RWPE2 (cell line): Measurements from ENCODE around the gene FBXO36.
"Not testable (repeated sequence)": the region's sequence is repeated elsewhere in the genome, so short reads cannot be mapped to it uniquely, and the experiment has no call there.

Source experiments
- ATAC-seq: fragments of 200-7000 bp; cut with Tn5 transposase; 3 replicates; pipeline ENCODE4 v1.9.1; 2021; ENCODE audit warnings: low read depth
- DNase-seq: peaks from one replicate; pipeline ENCODE4 v3.0.0-alpha.2; 2020; ENCODE audit warnings: low spot score
- H3K27ac ChIP-seq: fragments of 450-650 bp; 2 replicates; pipeline ENCODE4 v1.5.1; 2017; ENCODE audit warnings: mild to moderate bottlenecking; ENCODE audit not compliant: poor library complexity, severe bottlenecking
- H3K27me3 ChIP-seq: fragments of 250-450 bp; sonication (Bioruptor Pico); 2 replicates; pipeline ENCODE4 v1.5.1; 2021; ENCODE audit warnings: mild to moderate bottlenecking, moderate library complexity; ENCODE audit not compliant: insufficient read depth, poor library complexity, severe bottlenecking
- H3K36me3 ChIP-seq: fragments of 250-450 bp; sonication (Bioruptor Pico); 2 replicates; pipeline ENCODE4 v1.5.1; 2020; ENCODE audit warnings: low read depth, mild to moderate bottlenecking, moderate library complexity
- H3K4me1 ChIP-seq: fragments of 250-450 bp; sonication (Bioruptor Pico); 2 replicates; pipeline ENCODE4 v1.5.1; 2021; ENCODE audit warnings: mild to moderate bottlenecking, moderate library complexity; ENCODE audit not compliant: insufficient read depth, poor library complexity, severe bottlenecking
- H3K4me3 ChIP-seq: fragments of 250-450 bp; sonication (Bioruptor Pico); 2 replicates; pipeline ENCODE4 v1.5.1; 2021; ENCODE audit warnings: mild to moderate bottlenecking, moderate library complexity; ENCODE audit not compliant: severe bottlenecking
- H3K9me3 ChIP-seq: fragments of 250-450 bp; sonication (Bioruptor Pico); 2 replicates; pipeline ENCODE4 v1.5.1; 2021; ENCODE audit warnings: mild to moderate bottlenecking, moderate library complexity; ENCODE audit not compliant: severe bottlenecking
- TF ChIP-seq, protein P1 (sequence below): fragments of 450-650 bp; IDR thresholded peaks from one replicate; pipeline ENCODE4 v1.5.1; 2017; ENCODE audit warnings: mild to moderate bottlenecking, moderate library complexity; ENCODE audit not compliant: poor library complexity, severe bottlenecking

Gene FBXO36

DNA sequence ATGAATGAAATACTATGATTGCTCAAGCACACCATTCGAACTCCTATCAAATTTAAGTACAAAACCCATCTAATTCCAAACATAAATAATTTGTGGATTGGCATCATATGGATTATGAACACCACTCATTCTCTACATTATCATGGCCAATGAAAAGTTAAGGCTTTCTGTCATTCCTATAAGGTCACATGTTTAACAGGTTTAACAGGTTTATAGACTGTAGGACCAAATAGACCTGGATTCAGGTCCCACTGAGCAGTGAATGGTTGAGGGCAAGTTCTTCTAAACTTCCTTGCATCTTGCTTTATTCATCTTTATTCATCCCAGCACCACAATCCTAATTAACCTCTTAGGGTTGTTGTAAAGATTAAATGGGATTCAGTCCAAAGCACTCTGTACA lies 33.4 kb downstream of the FBXO36 start:
- ATAC-seq (no peak), DNase-seq (no peak)
- TF ChIP-seq, protein P1, sequence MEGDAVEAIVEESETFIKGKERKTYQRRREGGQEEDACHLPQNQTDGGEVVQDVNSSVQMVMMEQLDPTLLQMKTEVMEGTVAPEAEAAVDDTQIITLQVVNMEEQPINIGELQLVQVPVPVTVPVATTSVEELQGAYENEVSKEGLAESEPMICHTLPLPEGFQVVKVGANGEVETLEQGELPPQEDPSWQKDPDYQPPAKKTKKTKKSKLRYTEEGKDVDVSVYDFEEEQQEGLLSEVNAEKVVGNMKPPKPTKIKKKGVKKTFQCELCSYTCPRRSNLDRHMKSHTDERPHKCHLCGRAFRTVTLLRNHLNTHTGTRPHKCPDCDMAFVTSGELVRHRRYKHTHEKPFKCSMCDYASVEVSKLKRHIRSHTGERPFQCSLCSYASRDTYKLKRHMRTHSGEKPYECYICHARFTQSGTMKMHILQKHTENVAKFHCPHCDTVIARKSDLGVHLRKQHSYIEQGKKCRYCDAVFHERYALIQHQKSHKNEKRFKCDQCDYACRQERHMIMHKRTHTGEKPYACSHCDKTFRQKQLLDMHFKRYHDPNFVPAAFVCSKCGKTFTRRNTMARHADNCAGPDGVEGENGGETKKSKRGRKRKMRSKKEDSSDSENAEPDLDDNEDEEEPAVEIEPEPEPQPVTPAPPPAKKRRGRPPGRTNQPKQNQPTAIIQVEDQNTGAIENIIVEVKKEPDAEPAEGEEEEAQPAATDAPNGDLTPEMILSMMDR: no peak
- H3K9me3 ChIP-seq: no peaks in the 10 kb centered on the region
- no peaks in the 10 kb centered on the region for H3K36me3 ChIP-seq
- H3K27ac ChIP-seq: no peak overlapping the region
- no peaks in the 10 kb centered on the region for H3K4me1 ChIP-seq
- H3K4me3 ChIP-seq: no peak overlapping the region
- no peaks in the 10 kb centered on the region for H3K27me3 ChIP-seq

DNA sequence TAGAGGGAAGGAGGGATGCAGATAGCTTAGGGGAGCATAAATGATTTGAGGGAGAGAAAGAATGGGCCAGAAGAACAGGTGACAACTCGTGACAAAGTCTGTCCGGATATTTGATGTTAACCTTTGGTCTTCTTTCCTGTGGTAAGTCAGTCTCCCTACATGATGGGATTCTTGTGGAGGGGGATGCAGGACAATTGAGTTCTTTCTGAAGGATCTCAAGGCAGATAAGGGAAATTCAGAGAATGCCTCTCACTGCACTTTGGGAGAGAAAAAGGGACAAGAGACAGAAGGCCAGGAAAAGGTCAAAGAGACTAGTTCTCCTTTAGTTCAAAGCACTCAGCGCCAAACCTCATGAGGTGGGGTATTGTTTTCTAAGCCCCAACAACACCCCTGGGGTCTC lies 34.2 kb downstream of the FBXO36 start:
- ATAC-seq (no peak), DNase-seq (no peak)
- Histone ChIP-seq H3K27ac (no peak overlapping the region), H3K4me3 (no peak overlapping the region), H3K4me1 (no peaks in the 10 kb centered on the region), H3K27me3 (no peaks in the 10 kb centered on the region), H3K9me3 (no peaks in the 10 kb centered on the region), H3K36me3 (no peaks in the 10 kb centered on the region)
- TF ChIP-seq, protein P1: no peak

DNA sequence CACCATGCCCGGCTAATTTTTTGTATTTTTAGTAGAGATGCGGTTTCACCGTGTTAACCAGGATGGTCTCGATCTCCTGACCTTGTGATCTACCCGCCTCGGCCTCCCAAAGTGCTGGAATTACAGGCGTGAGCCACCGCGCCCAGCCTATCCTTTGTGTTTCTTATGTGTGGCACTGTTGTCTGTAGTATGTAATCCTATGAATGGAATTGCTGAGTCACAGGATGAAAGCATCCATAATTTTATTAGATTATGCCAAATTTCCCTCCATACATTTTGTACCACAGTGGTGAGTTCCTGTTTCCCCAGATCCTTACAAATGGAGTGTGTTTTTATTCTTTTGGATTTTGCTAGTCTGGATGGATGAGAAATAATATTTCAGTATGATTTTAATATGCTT lies 41.3 kb downstream of the FBXO36 start:
- H3K36me3 ChIP-seq, H3K9me3 ChIP-seq, H3K27ac ChIP-seq, DNase-seq, H3K27me3 ChIP-seq, H3K4me3 ChIP-seq, ATAC-seq, H3K4me1 ChIP-seq: not testable (repeated sequence)

DNA sequence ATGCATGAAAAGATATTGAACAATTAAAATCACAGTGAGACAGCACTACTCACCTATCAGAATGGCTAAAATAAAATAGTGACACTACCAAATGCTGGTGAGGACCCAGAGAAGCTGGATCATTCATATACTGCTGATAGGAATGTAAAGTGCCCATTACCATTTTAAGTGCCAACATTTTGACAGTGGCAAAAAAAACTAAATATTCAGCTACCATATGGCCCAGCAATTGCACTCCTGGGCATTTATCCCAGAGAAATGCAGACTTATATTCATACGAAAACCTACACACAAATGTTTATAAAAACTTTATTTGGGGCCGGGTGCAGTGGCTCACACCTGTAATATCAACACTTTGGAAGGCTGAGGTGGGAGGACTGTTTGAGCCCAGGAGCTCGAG lies 47.6 kb downstream of the FBXO36 start:
- H3K4me1 ChIP-seq: no peaks in the 10 kb centered on the region
- H3K27me3 ChIP-seq: no peaks in the 10 kb centered on the region
- no peaks in the 10 kb centered on the region for H3K36me3 ChIP-seq
- ATAC-seq (no peak), DNase-seq (no peak)
- TF ChIP-seq, protein P1: no peak
- no peak overlapping the region for H3K27ac ChIP-seq
- H3K9me3 ChIP-seq: no peaks in the 10 kb centered on the region
- H3K4me3 ChIP-seq: no peak overlapping the region

DNA sequence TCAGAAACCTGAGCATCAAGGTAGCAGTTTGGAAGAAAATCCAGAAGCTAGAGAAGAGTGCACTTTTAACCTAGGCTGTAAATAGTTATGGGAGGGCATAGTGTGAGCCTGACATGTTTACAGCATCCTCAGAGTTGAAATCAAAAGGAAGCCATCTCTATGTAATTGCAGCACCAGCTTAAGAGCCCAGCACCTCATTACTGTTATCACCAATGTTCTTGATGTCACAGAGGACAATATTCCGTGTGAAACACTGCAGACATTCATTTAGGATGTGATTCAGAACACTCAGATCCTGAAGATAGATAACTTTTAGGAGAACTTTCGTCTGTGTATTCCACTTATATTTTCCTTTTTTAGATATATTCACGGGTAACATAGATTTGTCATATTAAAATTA lies 48.1 kb downstream of the FBXO36 start:
- Histone ChIP-seq H3K9me3 (no peaks in the 10 kb centered on the region), H3K4me1 (no peaks in the 10 kb centered on the region), H3K36me3 (no peaks in the 10 kb centered on the region), H3K4me3 (no peak overlapping the region), H3K27me3 (no peaks in the 10 kb centered on the region), H3K27ac (no peak overlapping the region)
- TF ChIP-seq, protein P1: no peak
- ATAC-seq (no peak), DNase-seq (no peak)
